HG03097 (cell line): ENCODE results near the gene CLOCK.

Experiments
- ATAC-seq: cut with Tn5 transposase; IDR thresholded peaks from one replicate; pipeline ENCODE4 v1.9.1; 2021; ENCODE audit not compliant: unreplicated experiment, low FRiP score

Gene CLOCK

DNA sequence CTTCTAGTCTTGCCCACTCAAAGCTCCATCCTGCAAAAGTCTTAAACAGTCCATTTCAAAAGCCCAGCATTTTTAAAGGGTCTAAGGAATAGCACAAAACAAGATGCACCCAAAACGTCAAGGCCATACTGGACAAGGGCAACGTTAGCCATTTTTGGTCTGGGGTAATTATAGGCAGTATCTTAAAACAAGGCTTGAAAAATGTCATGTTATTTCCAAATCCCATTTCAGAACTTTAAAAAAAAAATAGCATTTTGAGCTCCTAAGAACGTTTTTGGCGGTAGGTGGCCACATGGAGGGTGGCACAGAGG is 151.5 kb downstream of the CLOCK start:
- ATAC-seq: no peak

DNA sequence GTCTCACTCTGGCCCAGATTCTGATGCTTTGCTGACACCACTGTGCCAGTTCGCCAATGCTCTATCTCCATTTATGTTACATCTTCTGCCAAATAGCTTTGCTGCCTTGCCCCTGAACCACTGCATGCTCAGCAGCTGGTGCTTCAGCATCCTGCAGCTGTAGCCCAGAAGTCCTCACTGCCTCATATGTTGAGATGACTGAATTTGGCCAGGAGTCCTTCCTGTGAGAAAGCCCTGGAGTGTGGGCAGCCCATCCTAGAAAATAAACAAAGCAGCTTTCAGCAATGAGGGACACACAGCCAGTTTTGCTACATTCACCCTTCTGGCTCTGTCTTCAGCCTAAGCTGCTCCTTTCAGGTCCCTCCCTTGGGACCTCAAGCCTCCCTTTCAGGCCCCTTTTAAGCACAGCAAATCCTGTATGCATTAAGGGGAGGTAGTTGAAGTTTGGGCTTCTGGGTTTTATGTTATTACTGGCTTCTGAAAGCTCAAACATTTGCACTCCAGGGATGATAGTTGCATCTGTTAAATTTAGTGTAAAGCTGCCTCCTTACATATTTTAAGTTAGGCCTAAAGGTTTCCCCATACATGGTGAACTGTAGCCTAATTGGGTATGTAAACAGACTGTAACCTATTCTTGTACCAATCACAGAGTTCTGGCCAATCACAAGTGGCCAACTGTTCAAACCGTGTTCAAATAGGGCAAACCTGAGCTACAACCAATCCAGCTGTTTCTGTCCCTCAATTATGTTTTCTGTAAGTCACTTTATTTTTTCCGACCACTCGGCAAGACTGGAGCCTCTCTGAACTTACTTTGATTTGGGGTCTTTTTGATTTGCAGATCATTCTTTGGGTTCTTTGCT is 153.0 kb downstream of the CLOCK start:
- ATAC-seq: no peak

DNA sequence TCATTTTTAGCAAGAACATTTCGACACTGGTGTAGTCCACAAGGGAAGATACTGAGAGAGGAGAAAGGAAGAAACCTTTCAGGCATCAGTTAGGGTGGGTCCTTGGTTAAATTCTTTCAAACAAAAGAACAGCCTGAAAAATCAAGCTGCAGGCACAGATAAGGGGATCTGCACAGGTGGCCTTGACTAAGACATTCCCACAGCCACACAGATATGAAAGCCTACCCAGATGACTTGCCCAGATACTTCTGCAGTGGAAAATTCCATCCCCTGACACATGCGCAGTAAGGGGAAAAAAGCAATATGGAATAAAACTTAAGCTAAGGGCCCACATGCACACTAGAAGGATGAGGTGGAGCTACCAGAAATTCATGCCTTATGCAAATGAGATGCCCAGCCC is 159.9 kb downstream of the CLOCK start:
- no peak for ATAC-seq

DNA sequence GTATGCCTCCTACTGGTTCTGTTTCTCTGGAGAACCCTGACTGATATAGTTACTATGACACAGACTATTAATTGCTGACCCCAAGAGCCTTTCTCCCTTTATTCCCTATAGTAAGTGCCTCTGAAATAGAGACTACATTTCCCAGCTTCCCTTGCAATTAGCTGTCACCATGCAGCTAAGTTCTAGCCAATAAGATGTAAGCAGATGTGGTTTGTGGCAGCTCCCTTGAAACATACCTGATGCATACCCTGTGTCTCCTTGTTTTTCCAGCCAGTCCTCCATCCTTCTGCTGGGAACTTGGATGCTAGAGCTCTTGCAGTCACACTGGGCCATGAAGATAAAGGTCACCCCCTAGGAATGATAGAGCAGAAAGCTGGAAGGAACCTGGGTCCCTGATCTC is 160.6 kb downstream of the CLOCK start:
- no peak for ATAC-seq

DNA sequence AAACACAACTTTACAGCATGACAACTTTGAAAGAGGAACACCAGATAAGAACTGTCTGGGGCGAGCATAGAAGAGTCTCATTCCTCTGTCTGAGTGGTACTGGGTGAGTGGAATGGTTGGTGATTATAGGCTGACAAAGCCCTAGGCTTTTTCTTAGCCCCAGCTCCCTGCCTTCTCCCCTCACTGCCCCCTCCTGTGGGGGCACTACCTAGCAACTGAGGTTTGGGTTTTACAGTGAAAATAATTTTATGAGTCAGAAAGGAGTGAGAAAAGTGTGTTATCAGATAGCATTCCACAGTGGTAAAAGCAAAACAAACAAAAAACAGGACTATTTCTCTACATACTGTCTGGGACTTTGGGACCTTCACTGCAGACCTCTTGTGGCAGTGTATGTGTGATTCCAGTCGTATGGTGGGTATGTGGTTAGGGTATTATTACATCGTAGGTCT is 161.5 kb downstream of the CLOCK start:
- no peak for ATAC-seq

DNA sequence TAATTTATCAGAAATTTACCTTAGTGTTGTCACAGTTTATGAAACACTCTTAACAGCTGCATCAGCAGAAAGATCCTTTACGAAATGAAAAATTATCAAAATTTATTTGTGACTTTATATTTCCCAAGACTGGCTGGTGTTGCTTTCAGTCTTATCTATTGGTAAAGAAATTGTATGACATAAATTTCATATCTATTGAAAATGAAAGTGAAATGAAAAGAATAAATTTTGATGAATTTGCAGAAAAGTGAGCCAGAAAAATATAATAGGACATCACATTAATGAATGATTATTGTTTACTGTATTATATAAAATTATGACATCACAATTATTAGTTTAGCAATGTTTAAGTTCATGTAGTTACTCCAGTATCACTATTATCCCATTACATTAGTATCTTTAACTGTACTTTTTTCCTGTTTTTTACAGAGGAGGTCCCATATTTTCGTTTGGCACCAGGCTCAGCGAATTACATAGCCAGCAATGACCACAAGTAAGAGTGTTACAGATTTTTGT is 164.2 kb downstream of the CLOCK start:
- ATAC-seq: no peak

DNA sequence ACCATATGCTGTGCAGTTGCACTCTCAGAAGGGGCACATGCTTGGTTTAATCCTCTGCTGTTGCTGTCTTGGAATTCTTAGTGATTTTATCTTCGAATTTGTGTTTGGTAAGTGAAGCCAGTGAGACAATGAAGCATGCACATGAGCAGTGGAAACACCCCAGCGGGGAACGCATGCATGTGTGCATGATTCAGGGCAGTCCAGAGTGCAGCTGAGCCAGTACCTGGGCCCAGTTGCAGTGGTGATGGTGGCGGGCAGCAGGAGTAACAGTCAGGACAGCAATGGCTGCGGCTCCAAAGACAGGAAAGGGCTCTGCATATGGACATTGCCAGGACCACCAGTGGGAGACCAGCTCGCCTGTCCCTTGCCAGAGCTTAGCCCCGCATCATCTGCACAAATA is 165.2 kb downstream of the CLOCK start:
- no peak for ATAC-seq

DNA sequence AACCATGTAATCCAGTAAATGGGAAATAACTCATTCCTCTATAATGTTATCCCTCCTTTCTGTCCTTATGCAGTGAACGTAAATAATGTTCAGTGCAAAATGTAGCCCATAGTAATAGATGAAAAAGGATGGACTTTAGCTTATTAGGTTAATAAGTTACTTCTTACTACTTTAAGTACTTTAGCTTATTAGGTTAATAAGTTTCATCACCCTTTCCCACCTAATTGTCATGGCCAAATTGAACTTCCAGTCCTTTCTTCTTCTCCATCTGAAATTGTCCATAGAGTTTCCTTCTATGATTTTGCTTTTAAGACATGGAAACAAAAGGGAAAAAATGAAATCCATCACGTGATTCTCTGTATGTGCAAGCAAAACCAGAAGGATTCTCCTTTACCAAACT is 166.1 kb downstream of the CLOCK start:
- no peak for ATAC-seq

DNA sequence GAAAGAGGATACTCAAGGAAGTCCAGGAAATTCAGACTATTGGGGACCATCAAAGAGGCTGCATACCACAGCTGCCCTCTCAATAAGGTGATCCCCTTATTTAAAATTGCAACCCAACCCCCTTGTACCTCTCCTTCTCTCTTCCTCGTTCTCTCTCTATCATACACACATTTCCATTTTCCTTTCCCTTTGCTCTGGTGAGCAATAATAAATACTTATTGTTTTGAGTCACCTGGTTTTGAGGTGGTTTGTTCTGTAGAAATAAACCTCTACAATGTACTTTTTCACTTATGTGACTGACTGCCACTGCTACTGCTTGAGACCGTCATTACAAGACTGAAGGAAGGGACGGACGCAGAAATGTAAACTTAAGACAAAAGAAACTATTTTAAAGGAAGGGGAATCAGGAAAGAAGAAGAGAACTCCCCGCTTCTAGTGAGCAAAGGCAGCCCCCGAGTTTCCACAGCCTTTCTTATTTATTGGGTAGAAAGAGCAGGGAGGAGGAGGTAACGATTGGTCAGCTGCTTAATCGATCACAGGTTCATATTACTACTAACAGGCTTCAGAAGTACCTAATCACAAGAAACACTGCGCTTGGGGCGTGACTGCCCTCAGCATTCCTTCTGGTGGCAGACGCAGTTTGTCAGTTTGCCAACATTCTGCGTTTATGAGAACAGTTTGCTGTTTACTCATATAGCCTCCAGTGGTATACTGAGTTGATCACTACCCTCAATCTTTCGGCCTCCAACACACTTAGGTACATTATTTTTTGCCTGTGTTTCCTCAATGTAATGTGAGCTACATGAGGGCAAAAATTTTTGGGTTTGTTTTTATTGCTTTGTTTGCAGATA is 167.9 kb downstream of the CLOCK start:
- ATAC-seq: no peak
